HG03064 (cell line): Measurements from ENCODE around the gene TNFRSF1A.
A peak's percentile ranks its signal among the peaks of the same experiment; 100 is the strongest.
"Not testable (repeated sequence)": the region's sequence is repeated elsewhere in the genome, so short reads cannot be mapped to it uniquely, and the experiment has no call there.

Experiments
- ATAC-seq: cut with Tn5 transposase; IDR thresholded peaks from one replicate; pipeline ENCODE4 v1.9.1; 2021; ENCODE audit warnings: low read depth; ENCODE audit not compliant: unreplicated experiment

Gene TNFRSF1A

DNA sequence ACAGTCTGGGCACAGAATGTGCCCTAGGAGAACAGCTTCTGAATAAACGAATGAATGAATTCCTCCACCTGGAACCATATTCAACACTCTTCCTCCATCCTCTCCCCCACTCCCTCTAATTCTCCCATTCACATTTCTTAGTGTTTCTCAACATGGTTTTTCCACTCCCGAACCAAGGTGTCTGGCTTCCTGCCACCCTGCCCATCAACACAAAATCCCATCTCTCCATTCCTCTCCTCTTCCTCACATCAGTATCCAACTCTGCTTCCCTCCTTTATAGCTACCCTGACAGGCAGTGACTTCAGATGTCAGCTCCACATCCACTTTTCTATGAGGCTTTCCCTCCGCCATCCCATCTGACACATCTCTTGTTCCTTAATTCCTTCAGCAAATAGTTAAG lies 2.9 kb downstream of the TNFRSF1A start:
- no peak for ATAC-seq

DNA sequence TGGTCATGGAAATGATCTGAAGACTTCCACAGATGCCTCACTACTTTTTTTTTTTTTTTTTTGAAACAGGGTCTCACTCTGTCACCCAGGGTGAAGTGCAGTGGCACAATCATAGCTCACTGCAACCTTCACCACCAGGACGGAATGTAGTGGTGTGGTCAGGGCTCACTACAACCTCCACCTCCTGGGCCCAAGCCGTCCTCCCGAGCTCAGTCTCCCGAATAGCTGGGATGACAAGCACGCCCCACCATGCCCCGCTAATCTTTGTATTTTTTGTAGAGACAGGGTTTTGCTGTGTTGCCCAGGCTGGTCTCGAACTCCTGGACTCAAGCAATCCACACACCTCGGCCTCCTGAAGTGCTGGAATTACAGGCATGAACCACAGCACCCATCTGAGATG lies 3.3 kb downstream of the TNFRSF1A start:
- ATAC-seq: not testable (repeated sequence)

DNA sequence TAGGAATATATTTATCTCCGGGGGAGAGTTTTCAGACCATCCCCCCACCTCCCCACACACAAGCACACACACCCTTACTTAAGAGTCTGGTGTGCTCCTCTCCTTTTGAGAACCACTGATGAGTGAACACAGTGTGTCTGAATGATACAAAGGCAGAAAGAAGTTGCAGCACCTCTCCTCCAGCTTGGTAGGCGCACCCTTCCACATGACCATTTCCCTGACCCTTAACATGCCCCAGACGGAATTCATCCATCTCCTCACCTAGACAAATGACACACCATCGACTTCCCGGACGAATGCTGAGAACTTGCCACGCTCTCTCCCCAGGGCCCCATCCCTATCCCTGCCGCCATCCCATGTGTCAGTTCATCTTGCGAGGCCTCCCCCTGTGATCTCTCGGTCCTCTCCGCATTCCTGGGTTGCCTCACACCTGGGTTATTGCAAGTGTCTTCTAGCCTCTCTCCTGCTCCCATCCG lies 3.9 kb downstream of the TNFRSF1A start:
- ATAC-seq: no peak

DNA sequence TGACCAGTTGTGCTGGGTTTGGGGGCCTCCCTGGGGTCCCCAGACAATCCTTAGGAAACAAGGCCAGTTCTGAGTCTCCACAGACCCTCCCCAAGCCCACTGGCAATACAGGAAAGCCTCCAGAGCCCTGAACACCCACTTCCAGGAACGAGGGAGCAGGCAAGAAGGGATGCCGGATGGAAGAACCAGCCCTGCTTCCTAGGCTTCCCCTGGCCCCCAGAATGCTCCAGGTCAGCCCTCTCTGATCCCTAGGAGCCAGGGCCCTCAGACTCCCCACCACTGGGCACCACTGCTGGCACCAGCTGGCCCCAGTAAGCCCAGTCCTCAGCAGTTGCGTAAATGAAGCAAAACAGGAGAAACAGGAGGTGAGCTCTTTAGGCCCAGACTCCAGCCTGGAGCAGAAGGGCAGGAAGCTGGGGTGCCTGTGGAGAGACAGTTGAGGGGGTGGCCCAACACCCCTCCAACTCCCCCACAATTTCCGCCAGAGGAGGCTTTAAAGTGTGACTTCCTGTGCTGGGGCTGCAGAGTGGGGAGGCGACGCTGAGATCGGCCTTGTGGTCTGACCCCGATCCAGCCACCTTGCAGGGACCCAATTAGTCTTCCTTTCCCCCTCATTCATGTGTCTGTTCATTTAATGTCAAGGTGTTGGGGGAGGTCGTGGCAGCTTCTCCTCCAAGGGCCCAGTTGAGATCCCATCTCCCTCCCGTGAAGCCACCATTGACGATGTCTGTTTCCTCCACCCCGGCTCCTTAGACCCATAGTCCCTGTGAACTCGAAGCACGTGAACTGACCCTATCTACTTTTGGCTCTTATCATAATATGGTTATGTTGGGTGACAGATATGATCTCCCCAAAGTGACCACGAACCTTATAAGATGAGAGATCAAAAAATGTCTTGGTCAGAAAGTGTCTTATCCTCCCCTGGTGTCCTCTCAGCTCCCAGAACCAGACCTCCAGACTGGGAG lies 4.7 kb downstream of the TNFRSF1A start:
- no peak for ATAC-seq

DNA sequence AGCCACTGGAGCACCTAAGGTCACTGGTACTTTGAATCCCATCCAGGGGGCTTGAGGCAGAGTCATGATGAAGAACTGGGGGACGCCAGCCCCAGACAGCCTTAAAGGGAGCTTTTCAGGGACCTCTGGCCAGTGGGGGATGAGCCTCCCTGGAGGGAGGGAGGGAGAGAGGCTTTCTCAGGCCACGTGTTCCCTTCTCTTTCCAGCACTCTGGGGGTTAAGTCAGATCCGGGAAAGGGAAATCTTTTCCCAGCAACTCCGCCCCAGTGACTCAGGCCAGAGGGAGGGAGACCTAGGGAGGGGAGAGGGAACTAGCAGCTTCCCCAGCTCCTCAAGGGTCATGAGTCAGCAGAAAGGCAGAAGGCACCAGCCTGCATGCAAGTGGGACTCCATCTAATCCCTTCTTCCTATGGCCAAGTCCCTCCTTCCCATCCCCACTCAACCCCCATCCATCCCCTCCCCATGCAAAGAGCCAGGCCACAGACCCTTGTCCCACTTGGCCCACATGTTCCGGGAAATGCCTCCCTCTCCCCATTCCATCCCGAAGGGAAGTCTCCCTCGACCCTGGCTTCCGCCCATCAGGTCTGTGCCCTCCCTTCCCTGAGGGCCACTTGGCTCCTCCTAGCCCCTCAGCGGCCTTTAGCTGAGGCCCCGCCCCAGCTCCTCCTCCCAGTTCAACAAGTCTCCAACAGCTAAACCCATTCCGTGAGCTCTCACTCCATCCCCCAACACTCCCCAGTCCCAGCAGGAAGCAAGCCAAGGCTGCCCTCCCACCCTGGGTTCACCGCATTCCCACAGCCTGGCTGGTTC lies 5.6 kb downstream of the TNFRSF1A start:
- ATAC-seq: peak; percentile 11

DNA sequence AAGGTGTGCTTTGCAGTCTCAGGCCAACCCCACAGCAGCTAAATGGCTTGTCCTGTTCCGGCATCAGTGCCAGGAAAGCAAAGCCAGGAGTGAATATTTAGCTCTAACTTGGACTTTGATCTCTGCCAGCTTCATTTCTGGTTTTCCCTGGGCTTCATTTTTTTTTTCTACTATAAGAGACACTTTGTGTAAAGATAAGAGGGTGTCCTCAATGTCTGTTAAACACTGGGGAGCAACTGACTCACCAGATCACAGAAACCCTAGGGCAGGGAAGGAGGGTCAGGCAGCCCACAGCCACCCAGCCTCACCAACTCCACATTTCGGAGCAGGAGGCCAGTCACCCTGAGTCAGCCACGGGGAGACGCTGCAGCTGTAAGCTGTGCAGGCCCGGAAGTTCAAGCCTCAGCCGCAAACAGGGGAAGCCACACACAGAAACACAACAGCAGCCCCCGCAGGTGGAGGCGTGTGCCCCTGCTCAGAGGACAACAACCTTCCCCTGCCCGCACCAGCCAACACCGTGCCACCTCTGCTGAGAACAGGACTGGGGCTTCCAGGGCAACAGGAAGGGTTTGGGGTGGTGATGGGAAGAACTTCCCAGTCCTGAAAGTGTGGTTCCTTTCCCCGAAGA lies 6.3 kb downstream of the TNFRSF1A start:
- peak; percentile 57 for ATAC-seq

DNA sequence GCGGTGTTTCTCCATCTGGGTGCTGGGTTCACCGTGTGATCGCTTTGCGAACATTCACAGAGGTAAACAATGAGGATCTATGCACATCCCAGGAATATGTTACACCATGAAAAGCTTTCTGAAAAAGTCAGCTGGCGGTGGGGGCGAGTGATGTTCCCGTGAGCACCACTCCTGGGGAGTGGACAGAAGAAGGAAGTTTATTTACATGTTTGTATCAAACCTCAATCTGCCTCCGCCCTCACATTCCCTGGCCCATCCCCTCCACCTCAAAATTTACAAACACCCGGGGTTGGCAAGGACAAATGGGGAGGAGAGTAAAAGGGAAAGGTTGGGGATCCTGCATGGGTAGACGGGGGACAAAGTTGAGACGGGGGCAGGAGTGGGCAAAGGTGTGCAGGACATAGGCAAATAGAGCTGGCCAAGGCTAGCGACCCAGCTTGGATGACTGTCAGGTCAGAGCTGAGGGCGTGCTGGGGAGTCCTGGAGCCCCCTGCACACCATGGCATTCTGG lies 6.9 kb downstream of the TNFRSF1A start:
- no peak for ATAC-seq

DNA sequence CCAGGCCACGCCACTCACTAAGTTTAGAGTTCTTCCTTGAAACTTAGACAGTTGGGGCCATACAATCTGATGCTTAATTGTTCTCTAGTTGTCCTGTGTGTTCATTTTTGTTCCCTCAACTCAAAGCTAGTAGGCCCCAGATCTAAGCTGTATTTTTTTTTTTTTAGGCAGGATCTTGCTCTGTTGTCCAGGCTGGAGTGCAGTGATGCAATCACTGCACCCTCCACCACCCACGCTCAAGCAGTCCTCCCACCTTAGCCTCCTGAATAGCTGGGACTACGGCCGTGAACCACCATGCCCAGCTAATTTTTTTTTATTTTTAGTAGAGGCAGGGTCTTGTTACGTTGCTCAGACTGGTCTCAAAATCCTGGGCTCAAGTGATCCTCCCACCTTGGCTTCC lies 7.5 kb downstream of the TNFRSF1A start:
- no peak for ATAC-seq

DNA sequence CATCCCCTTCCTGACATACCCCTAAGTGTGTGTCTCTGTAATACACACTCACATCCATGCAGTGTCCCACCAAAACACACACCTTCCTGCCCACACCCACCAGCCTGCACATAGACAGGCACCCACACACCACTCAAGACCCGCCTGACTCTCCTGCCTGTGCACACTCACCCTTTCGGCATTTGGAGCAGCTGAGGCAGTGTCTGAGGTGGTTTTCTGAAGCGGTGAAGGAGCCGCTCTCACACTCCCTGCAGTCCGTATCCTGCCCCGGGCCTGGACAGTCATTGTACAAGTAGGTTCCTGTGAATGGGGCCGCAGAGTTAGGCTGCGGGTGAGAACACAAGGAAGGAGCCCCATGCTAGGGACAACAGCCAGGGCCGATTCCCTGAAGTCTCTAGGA lies 8.3 kb downstream of the TNFRSF1A start:
- no peak for ATAC-seq

DNA sequence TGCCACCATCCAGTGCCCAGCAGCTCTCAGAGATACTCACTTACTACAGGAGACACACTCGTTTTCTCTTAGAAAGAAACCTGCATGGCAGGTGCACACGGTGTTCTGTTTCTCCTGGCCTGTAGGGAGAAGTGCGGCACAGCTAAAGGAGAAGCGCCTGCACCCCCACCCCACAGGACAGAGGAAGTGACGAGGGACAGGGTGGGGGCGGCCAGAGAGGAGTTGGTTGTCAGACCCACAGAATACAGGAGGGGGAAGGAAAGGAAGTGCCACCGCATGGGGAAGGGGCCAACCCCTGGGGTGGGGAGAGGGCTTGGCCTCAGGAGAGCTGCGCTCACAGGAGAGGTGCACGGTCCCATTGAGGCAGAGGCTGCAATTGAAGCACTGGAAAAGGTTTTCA lies 8.8 kb downstream of the TNFRSF1A start:
- no peak for ATAC-seq

DNA sequence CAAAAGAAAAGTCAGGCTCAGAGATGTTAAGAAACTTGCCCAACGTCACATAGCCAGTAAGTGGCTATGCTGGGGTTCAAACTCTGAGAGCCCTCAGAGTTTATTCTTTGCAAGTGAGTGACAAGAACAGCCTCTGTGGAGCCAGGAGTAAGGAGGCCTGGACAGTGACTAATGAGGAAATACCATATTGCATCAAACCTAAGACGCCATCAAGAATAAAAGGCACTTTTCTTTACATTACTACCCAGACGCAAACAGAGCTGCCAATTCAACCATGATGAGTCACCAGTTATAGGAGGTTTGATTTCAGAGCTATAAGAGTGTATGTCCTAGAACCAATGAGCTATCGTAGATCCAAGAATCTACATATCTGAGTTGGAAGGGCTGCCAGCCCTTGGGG lies 9.4 kb downstream of the TNFRSF1A start:
- no peak for ATAC-seq

DNA sequence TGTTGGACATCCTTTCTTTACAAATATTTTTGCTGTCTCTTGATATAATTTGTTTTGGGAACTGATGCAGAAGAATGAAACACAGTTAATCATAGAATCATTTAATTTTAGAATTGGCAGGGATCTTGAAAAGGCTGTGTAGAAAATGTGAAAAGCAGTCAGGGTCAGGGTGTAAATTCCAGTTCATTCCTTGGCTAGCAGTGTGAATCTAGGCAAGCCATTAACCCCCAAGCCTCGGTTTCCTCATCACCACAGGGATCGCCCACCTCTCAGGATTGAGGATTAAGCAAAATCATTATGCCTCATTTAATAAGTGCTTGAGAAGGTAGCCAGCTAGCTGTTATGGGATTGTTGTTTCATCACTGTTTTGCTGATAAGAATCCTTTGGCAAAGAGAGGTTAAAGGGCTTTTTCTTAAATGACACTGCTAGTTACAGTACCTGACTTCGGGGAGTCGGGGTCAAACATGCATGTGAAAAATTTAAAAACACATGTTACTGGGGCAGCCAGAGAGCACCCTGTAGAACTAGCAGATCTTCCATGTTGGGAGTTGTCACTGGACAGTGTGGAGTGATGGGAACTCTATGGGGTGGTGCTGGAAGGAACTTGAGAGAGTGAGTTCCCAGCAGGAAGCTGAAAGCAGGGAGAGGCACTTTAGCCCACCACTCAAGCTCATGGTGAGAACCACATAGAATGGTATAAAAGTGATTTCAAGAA lies 10.7 kb downstream of the TNFRSF1A start:
- no peak for ATAC-seq

DNA sequence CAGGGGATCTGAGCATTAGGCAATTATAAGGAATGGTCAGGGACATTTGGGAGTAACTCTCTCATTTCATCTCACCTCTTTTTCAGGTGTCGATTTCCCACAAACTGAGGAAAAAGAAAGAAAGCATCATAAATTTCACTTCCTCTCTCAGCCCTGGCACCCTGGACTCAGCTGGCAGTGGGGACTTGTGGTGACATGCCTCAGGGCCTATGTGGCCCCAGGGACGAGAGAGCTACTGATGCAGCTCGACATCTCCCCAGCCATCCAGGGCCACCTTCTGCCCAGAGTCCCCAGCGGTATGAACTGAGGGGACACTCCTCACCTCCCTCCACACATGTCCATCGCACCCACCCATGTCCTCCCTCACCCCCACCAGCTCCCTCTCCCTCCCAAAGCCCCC lies 11.7 kb downstream of the TNFRSF1A start:
- no peak for ATAC-seq

DNA sequence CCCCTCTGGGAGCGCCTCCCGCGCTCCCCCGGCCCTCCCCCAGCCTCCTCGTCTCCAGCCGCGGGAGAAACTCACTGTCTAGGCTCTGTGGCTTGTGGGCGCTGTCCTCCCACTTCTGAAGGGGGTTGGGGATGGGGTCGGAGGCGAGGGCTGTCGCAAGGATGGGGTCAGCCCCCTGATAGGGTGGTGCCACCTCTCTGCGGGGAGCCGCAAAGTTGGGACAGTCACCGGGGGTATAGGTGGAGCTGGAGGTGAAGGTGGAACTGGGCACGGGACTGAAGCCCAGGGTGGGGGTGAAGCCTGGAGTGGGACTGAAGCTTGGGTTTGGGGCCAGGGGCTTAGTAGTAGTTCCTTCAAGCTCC lies 12.2 kb downstream of the TNFRSF1A start:
- ATAC-seq: no peak

DNA sequence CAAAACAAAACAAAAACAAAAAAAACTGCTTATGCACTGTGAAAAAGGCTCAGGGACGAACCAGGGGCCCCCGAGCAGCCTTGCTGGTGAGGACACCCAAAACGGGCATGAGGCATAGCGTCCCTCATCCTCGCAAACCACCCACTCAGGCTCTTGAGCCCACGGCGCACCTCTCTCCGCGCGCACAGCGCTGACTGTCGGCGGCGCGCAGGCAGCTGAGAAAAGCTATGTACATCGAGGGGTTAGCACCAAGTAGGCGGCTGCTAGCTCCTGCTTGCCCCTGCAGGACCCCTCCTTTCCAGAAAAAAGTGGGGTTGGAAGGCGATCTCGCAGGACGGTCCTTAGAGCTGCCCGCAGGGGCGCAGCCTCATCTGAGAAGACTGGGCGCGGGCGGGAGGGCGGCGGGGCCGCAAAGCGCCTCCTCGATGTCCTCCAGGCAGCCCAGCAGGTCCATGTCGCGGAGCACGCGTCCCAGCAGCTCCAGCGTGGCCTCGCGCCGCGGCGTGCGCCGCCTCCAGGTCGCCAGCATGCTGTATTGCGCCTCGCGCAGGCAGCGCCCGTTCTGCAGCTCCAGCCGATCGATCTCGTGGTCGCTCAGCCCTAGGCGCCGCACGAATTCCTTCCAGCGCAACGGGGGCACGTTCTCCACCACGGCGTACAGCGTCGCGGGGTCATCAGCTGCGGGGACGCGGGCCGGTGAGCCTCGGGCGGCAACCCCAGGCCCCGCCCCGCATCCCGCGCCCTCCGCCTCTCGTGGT lies 12.8 kb downstream of the TNFRSF1A start:
- no peak for ATAC-seq

DNA sequence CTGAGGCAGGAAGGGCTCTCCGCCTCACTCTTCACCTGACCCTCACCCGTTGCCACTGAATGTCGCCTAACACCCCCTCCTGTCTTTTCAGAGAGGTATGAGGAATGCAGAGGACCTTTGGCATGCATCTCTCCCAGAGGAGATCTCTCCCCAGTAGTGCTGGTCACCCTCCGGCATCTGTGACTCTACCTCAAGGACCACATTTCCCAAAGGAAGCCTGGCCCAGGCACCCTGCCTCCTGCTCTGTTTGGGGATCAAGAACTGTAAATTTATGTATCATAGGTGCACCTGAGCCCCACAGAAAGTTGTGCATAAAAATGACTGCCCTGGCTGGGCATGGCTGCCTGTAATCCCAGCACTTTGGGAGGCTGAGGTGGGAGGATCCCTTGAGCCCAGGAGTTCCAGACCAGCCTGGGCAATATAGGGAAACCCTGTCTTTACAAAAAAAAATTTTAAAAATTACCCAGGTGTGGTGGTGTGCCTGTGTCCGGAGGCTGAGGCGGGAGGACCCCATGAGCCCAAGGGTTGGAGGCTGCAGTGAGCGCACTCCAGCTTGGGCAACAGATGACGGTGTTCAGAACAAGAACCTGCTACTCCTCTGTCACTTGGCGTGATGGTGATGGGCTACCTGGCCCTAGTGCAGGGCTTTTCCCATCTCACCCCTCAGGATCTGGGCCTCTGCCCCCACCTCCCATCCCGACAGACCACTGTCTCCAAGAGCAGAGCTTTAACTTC lies 13.7 kb downstream of the TNFRSF1A start:
- no peak for ATAC-seq

DNA sequence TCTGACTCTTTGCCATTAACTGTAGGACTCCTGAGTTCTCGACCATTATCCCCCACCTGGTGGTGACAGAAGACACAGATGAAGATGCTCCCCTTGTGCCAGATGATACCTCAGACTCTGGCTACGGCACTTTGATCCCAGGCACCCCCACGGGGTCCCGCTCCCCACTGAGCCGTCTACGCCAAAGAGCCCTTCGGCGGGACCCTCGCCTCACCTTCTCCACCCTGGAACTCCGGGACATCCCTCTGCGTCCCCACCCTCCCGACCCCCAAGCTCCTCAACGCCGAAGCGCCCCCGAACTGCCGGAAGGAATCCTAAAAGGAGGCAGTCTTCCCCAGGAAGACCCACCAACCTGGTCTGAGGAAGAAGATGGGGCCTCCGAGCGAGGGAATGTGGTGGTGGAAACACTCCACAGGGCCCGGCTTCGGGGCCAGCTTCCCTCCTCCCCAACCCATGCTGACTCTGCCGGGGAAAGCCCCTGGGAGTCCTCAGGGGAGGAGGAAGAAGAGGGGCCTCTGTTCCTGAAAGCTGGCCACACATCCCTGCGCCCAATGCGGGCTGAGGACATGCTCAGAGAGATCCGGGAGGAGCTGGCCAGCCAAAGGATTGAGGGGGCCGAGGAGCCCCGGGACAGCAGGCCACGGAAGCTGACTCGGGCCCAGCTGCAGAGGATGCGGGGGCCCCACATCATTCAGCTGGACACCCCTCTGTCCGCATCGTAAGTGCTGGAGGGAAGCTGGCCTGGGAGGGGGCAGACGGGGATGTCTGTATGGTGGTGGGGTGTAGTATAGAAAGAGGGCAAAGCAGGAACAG lies 14.4 kb downstream of the TNFRSF1A start:
- no peak for ATAC-seq
